Gastrocnemius medialis (tissue), 4 donors: ENCODE results near the gene ARHGEF26. TPM values are rescaled to one million over a fixed set of nuclear protein-coding genes. Genes with fewer than 3 reads are reported as not detected.

Source experiments
- ATAC-seq, 2 donors: fragments of 150-250 bp; one replicate each; pipeline ENCODE4 v1.9.1; 2016
- DNase-seq, 2 donors: peaks; one replicate each; pipeline ENCODE4 v3.0.0-alpha.2; 2019
- H3K27ac ChIP-seq, 4 donors: fragments of 200-600 bp; sonication (generic); 1 replicate in 1 of 4; 2 replicates in 3 of 4; pipeline ENCODE4 v1.5.1; 2016 to 2018; ENCODE audit warnings: mild to moderate bottlenecking in 2 of 4, moderate library complexity in 1 of 4
- H3K27me3 ChIP-seq, 3 donors: fragments of 200-600 bp; sonication (generic) in 2 of 3; 1 replicate in 1 of 3; 2 replicates in 2 of 3; pipeline versions ENCODE4 v1.5.1 to v1.6.0; 2016 to 2019; ENCODE audit warnings: mild to moderate bottlenecking in 1 of 3, moderate library complexity in 1 of 3
- H3K36me3 ChIP-seq, 2 donors: fragments of 200-600 bp; sonication (generic) in 1 of 2; one replicate each; pipeline ENCODE4 v1.5.1; 2017 to 2018
- H3K4me1 ChIP-seq, 2 donors: fragments of 200-600 bp; sonication (generic) in 1 of 2; one replicate each; pipeline ENCODE4 v1.5.1; 2016 to 2017; ENCODE audit warnings: mild to moderate bottlenecking in 2 of 2
- H3K4me3 ChIP-seq, 4 donors: fragments of 200-600 bp; sonication (generic) in 3 of 4; 1 replicate in 1 of 4; 2 replicates in 3 of 4; pipeline ENCODE4 v1.5.1; 2016 to 2019; ENCODE audit warnings: mild to moderate bottlenecking in 2 of 4
- H3K9me3 ChIP-seq, 3 donors: fragments of 200-600 bp; sonication (generic) in 2 of 3; 1 replicate in 1 of 3; 2 replicates in 2 of 3; pipeline ENCODE4 v1.5.1; 2016 to 2019
- POLR2A ChIP-seq, 2 donors: fragments of 450-650 bp; IDR thresholded peaks; one replicate each; pipeline ENCODE4 v1.6.1; 2017; ENCODE audit warnings: antibody characterized with exemption in 2 of 2, mild to moderate bottlenecking in 2 of 2, moderate library complexity in 2 of 2
- in situ Hi-C, 4 donors: fragments of 200-750 bp; cut with MboI; loops; one replicate each; pipeline versions ENCODE4 v1.15.0 to v1.8.0; 2017; ENCODE audit warnings: low sequenced_read_pairs in 4 of 4
- intact Hi-C: fragments of 100-400 bp; cut with DNase I; formaldehyde crosslinking; loops from one replicate; pipeline ENCODE4 v1.15.1; 2023; ENCODE audit warnings: low total_unique reads
- total RNA-seq, 4 donors: library from RNA; depleted of rRNA; stranded (reverse); fragments of >200 nt; gene quantifications; one replicate each; pipeline versions ENCODE4 v1.1.0 to v1.2.3, GENCODE V29; 2016
- TF ChIP-seq, protein P1 (sequence below), 5 experiments: fragments of 450-650 bp in 3 of 5; fragments of 200-600 bp in 2 of 5; sonication (generic) in 2 of 5; IDR thresholded peaks in 4 of 5; conservative IDR thresholded peaks in 1 of 5; 1 replicate in 4 of 5; 2 replicates in 1 of 5; pipeline ENCODE4 v1.5.1; 2016 to 2019; ENCODE audit warnings: antibody characterized with exemption in 5 of 5, mild to moderate bottlenecking in 3 of 5, moderate library complexity in 3 of 5

Gene ARHGEF26
- total RNA-seq, 4 donors from 2014 or later, result 0.41 to 1.7 (median 1.2) TPM

DNA sequence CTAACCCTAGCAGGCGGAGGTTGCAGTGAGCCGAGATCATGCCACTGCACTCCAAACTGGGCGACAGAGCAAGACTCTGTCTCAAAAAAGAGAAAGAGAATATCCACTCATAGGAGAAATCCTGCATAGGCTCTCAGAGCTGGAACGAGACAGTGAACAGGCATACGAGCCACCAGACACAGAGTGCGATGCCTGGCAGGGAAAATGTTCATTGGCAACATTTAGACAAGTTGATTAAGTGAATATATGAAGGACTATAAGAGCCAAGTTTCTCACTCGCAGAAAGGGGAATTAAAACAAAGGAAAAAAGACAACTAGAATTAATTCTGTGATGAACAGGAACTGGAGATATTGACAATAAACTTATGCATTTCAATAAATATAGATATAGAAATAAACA, 27.1 kb upstream of the ARHGEF26 start:
- TF ChIP-seq, protein P1, sequence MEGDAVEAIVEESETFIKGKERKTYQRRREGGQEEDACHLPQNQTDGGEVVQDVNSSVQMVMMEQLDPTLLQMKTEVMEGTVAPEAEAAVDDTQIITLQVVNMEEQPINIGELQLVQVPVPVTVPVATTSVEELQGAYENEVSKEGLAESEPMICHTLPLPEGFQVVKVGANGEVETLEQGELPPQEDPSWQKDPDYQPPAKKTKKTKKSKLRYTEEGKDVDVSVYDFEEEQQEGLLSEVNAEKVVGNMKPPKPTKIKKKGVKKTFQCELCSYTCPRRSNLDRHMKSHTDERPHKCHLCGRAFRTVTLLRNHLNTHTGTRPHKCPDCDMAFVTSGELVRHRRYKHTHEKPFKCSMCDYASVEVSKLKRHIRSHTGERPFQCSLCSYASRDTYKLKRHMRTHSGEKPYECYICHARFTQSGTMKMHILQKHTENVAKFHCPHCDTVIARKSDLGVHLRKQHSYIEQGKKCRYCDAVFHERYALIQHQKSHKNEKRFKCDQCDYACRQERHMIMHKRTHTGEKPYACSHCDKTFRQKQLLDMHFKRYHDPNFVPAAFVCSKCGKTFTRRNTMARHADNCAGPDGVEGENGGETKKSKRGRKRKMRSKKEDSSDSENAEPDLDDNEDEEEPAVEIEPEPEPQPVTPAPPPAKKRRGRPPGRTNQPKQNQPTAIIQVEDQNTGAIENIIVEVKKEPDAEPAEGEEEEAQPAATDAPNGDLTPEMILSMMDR (IDR thresholded peaks at IDR 0.05 in 4 of 5, conservative IDR thresholded peaks at IDR 0.05 in 1 of 5), result no peak
- no peak for TF ChIP-seq POLR2A (IDR thresholded peaks at IDR 0.05)

DNA sequence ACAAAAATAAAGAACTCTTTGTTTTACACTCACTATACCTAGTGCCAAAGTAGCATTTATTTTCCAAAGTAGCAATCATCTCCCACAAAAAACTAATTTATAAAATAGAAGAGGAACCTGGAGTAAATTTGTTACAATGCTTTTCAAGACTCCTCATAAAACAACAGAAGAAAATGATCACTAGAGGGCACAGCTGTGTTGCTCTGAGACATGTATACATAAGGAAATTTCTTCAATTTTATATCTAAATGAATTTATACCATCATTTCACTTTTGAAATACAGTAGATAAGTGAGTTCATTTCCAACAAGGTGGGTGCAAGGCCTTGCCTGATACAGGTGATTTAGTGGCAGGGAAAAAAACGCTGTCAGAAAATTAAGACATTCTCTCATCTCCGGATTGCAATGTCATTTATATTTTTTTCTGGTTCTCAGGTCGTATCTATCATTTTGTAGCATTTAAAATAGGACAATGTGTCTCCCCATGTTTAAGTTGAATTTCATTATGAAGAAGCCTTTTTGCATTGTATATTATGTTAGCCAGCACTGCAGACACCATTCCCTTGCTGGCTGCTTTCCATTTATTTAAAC, 25.3 kb upstream of the ARHGEF26 start:
- TF ChIP-seq, protein P1 (IDR thresholded peaks at IDR 0.05 in 4 of 5, conservative IDR thresholded peaks at IDR 0.05 in 1 of 5), result no peak
- TF ChIP-seq POLR2A (IDR thresholded peaks at IDR 0.05), result no peak
- H3K27me3 ChIP-seq, result no peaks in the 10 kb centered on the region
- in situ Hi-C loops, result loop anchor here in 1 of 4 donors (10.0 kb wide), 1 partner anchor 159 kb away; no protein-coding TSS in a partner anchor
- H3K27ac ChIP-seq, result no peak overlapping the region
- H3K36me3 ChIP-seq, result no peaks in the 10 kb centered on the region
- no peak for DNase-seq
- H3K9me3 ChIP-seq, result no peaks in the 10 kb centered on the region
- intact Hi-C loops, result loop anchor here (1.0 to 10.0 kb wide), 2 partner anchors 22 to 159 kb away; no protein-coding TSS in a partner anchor
- no peaks in the 10 kb centered on the region for H3K4me1 ChIP-seq
- ATAC-seq, result no peak
- no peak overlapping the region for H3K4me3 ChIP-seq

More for the DNA sequence above, 27.1 kb upstream of the ARHGEF26 start:
- Histone ChIP-seq H3K36me3 (no peaks in the 10 kb centered on the region), H3K9me3 (no peaks in the 10 kb centered on the region), H3K4me3 (no peak overlapping the region), H3K4me1 (no peaks in the 10 kb centered on the region), H3K27me3 (no peaks in the 10 kb centered on the region), H3K27ac (no peak overlapping the region)
- intact Hi-C loops, result loop anchor here (10.0 kb wide), 1 partner anchor 161 kb away; no protein-coding TSS in a partner anchor
- in situ Hi-C loops, result loop anchor here in 1 of 4 donors (10.0 kb wide), 1 partner anchor 161 kb away; no protein-coding TSS in a partner anchor
- no peak for ATAC-seq
- no peak for DNase-seq

DNA sequence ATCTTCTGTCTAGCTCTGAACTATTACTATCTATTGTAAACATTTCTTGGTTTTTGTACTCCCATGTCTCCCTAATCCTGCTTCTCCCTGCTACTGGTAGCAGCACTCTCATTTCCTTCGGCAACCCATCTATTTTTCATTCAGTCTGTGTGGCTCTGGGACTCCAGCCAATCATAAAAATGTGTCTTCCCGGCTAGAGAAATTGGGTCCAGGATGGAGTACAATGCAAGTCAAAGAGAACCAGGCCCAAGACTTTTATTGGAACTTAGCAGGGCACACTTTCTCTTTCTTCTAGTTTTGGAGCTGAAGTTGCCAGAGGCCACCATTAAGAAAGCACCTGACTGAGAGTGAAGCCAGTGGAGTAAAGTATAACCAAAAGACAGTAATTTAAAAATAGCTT, 22.8 kb upstream of the ARHGEF26 start:
- H3K9me3 ChIP-seq, result no peaks in the 10 kb centered on the region
- TF ChIP-seq POLR2A (IDR thresholded peaks at IDR 0.05), result no peak
- TF ChIP-seq, protein P1 (IDR thresholded peaks at IDR 0.05 in 4 of 5, conservative IDR thresholded peaks at IDR 0.05 in 1 of 5), result no peak
- H3K36me3 ChIP-seq, result no peaks in the 10 kb centered on the region
- ATAC-seq, result no peak
- intact Hi-C loops, result loop anchor here (10.0 kb wide), 1 partner anchor 156 kb away; no protein-coding TSS in a partner anchor
- no peaks in the 10 kb centered on the region for H3K4me1 ChIP-seq
- H3K27ac ChIP-seq, result no peak overlapping the region
- no peaks in the 10 kb centered on the region for H3K27me3 ChIP-seq
- no peak for DNase-seq
- H3K4me3 ChIP-seq, result no peak overlapping the region
- in situ Hi-C loops, result loop anchor here in 1 of 4 donors (10.0 kb wide), 1 partner anchor 156 kb away; no protein-coding TSS in a partner anchor

DNA sequence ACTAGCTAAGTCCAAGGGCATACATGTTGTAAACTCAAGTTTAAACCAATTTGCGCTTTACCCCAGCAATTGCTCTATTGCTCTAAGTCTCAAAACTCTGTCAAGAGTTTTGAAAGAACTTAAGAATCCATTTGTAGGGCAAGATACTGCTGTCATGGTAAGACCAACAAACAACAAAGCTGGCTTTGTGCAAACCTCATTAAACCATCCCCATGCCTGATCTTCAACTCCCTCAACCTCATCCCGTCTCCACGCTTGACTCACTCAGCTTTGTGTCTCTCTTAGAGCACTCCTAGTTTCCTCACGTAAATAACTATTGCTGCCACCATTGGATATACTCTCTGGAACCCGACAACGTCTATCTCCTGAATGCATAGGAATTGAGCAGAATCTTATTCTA, 20.6 kb upstream of the ARHGEF26 start:
- intact Hi-C loops, result no loop called here
- TF ChIP-seq, protein P1 (IDR thresholded peaks at IDR 0.05 in 4 of 5, conservative IDR thresholded peaks at IDR 0.05 in 1 of 5), result no peak
- TF ChIP-seq POLR2A (IDR thresholded peaks at IDR 0.05), result no peak
- Histone ChIP-seq H3K27ac (no peak overlapping the region), H3K4me3 (no peak overlapping the region), H3K4me1 (no peaks in the 10 kb centered on the region), H3K36me3 (no peaks in the 10 kb centered on the region), H3K9me3 (no peaks in the 10 kb centered on the region), H3K27me3 (no peaks in the 10 kb centered on the region)
- DNase-seq, result no peak
- ATAC-seq, result no peak
- in situ Hi-C loops, result no loop called here
